Astrocyte of the spinal cord (primary cell): Measurements from ENCODE around the gene CLCN7.
A peak's percentile ranks its signal among the peaks of the same experiment; 100 is the strongest.

ENCODE experiments used
- DNase-seq: peaks from one replicate; pipeline ENCODE4 v3.0.0; 2011; ENCODE audit warnings: low read depth, low spot score
- H3K4me3 ChIP-seq: 2 replicates; pipeline ENCODE4 v1.5.1; 2011; ENCODE audit warnings: low read depth, mild to moderate bottlenecking, low read length, moderate library complexity
- in situ Hi-C: cut with HindIII; loops from 2 replicates; pipeline ENCODE4 v1.10.0; 2017; ENCODE audit warnings: low sequenced_read_pairs
- TF ChIP-seq, protein P1 (sequence below): IDR thresholded peaks from 2 replicates; pipeline ENCODE4 v1.5.1; 2012; ENCODE audit warnings: low read depth, mild to moderate bottlenecking, low read length, inconsistent platforms

The CLCN7 gene

DNA sequence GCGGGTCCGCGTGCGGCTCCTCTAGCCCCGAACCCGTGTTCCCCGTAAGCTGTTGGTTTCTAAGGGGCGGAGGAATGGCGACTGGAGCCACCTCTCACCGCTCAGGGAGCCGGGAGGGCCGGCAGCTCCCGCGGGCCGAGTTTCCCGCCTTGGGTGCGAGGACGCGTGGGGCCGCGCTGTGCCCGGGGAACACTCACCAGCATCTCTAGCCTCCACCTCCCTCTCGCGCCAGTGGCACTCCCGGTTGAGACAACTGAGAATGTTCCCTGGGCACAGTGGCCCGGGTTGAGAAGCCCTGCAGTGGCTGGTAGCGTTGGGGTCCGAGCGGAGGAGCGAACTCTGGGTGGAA, 18.9 kb upstream of the CLCN7 start:
- peak; percentile 10 for DNase-seq
- in situ Hi-C loops, result no loop called here
- peak overlapping the region; percentile 79 for H3K4me3 ChIP-seq
- TF ChIP-seq, protein P1, sequence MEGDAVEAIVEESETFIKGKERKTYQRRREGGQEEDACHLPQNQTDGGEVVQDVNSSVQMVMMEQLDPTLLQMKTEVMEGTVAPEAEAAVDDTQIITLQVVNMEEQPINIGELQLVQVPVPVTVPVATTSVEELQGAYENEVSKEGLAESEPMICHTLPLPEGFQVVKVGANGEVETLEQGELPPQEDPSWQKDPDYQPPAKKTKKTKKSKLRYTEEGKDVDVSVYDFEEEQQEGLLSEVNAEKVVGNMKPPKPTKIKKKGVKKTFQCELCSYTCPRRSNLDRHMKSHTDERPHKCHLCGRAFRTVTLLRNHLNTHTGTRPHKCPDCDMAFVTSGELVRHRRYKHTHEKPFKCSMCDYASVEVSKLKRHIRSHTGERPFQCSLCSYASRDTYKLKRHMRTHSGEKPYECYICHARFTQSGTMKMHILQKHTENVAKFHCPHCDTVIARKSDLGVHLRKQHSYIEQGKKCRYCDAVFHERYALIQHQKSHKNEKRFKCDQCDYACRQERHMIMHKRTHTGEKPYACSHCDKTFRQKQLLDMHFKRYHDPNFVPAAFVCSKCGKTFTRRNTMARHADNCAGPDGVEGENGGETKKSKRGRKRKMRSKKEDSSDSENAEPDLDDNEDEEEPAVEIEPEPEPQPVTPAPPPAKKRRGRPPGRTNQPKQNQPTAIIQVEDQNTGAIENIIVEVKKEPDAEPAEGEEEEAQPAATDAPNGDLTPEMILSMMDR, result no peak

DNA sequence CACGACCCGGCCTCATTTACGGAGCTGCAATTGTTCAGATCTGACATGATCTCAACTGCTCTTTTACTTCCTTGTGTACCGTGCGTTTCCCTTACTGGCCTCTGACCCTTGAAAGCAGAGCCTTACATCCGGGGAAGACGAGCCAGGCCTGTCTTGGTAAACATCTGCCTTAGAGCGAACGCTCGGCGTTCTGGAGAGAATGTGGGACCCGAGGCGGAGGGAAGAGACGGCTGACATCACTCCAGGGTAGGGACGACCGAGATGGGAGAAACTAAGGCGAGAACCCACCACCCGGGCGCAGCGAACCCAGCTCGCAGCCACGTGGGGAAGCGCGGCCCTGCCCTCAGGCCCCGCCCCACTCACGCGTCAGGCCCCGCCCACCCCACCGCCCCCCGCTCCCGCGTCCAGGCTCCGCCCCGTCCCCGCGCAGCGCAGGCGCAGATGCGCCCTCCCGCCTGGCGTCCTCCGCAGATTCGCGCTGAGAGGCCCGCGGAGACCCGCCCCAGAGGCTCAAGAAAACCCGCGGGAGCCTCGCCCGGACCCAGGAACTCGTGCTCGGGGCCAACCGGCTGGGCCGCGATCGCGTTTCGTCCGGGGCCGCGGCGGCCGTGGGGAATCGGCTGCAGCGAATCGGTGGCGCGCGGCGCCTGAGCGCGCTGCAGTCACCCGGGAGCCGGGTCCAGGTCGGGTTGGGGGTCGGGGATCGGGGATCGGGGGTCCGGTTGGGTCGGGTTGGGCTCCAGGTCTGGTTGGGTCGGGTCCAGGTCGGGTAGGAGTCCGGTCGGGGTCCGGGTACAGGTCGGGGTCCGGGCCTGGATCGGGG, 18.3 kb upstream of the CLCN7 start, which contains the start of gene TELO2:
Gene TELO2 (plus strand): TSS at position 438 of the 823 bp plus-strand sequence. CDS start 922 bp downstream, outside the sequence.
- TF ChIP-seq, protein P1, result no peak
- in situ Hi-C loops, result no loop called here
- peak within 1 kb of the TSS; percentile 79 for H3K4me3 ChIP-seq
- peak; percentile 75 for DNase-seq

DNA sequence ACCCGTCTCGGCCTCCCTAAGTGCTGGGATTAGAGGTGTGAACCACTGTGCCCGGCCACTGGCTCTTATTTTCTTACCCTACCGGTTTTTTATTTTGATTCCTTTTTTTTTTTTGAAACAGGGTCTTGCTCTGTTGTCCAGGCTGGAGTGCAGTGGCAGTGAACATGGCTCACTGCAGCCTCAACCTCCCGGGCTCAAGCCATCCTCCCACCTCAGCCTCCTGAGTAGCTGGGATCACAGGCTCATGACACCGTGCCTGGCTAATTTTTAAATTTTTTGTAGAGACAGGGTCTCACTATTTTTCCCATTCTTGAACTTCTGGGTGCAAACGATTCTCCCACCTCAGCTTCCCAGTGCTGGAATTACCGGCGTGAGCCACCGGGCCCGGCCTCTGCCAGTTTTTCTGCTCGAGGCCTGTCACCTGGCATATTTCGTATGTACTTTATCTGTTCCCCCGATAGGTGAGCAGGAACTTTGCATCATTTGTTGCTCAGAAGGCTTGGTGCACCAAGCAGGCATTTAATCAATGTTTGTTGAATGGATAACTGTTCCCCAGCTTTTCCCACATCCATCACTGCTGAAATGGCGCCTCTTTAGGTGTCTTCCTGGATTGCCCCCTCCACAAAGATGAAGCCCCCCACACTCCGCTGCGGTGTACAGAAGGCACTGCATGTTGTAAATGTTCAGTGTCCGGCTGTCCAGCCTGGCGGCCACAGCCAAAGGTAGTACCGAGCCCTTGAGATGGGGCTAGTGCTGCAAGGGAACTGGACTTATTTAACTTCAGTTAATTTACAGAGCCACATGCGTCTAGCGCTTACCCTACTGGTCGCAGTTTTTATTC, 17.5 kb upstream of the CLCN7 start:
- no peak for DNase-seq
- TF ChIP-seq, protein P1, result no peak
- in situ Hi-C loops, result no loop called here
- no peak overlapping the region for H3K4me3 ChIP-seq

DNA sequence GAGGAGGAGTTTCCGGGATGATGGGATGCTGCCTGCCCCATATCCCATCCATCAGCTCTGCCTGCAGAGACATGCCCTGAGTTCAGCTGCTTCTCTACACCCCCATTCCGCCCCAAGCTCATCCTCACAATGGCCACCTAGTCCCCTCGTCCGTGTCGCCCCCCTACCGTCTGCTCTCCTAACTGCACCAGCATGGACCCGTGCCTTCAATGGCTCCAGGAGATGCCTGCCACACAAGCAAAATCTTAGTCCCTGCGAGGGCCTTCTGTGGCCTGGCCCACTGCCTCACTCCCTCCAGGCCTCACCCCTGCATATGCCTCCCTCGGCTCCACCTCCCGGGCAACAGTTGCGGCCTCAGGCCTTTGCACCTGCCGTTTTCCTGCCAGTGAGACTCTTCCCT, 16.5 kb upstream of the CLCN7 start:
- no peak for DNase-seq
- TF ChIP-seq, protein P1, result no peak
- H3K4me3 ChIP-seq, result no peak overlapping the region
- in situ Hi-C loops, result no loop called here

DNA sequence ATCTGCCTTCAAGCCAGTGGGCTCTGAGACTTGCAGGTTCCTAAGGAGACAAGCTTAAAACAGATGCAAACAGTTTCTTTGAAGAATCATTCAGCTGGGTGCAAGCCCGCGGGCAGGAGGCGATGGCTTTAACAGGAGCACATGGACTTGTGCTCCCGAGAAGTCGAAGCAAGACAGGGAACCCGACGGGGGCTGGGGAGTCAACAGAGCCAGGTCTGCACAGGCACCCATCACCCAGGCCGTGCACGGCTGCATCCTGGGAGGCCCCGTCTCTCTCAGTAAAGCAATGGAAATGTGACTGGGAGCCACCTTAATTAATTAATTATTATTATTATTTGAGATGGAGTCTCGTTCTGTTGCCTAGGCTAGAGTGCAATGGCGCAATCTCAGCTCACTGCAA, 14.2 kb upstream of the CLCN7 start:
- in situ Hi-C loops, result no loop called here
- H3K4me3 ChIP-seq, result no peak overlapping the region
- no peak for DNase-seq
- TF ChIP-seq, protein P1, result no peak

DNA sequence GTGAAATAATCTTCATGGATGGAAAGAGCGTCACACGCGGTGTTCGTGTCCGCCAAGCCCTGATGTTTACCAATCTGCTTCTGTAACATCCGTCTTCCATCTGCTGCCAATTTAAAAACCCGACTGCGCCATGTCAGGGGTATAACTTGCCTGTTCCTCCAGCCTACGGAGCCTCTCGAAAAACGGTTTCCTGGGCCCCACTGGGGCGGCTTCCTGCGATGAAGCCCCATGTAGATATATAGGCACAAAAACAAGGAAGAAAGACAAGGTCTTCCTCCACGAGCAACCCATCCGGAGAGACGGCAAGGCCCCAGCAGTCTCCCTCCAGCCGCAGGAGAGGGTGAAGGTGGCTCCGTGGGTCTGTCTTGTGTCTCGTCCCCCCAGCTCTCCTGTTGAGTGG, 13.8 kb upstream of the CLCN7 start, which contains the start of gene PTX4:
Gene PTX4 (minus strand): TSS at position 326 of the 400 bp plus-strand sequence. CDS start 35 bp downstream, at position 291.
- no peak for DNase-seq
- in situ Hi-C loops, result no loop called here
- TF ChIP-seq, protein P1, result no peak
- H3K4me3 ChIP-seq, result no peak within 1 kb of the TSS
